ENCODE results near the gene CDA.

The CDA gene

GRCh38 chr1:20594746-20595145 is 5.8 kb downstream of the CDA start:
- no peak for TF ChIP-seq CTCF (IDR thresholded peaks at IDR 0.05; ENCODE audit: control extremely low read depth, extremely low read depth, low read depth, missing control alignments)
- CTCF ChIA-PET = interaction anchor here (0.8 to 1.1 kb wide), 2 partner anchors 16 to 19 kb away, joined by 3 to 4 read pairs; no protein-coding TSS in a partner anchor
- POLR2A ChIA-PET = no interaction called here
- no peak for DNase-seq (ENCODE audit: extremely low spot score)

- POLR2A ChIA-PET = interaction anchor here (0.6 kb wide), 1 partner anchor 24 kb away, joined by 5 read pairs; no protein-coding TSS in a partner anchor
- no peak for DNase-seq (ENCODE audit: extremely low spot score)
- TF ChIP-seq CTCF (IDR thresholded peaks at IDR 0.05; ENCODE audit: control extremely low read depth, extremely low read depth, low read depth, missing control alignments) = no peak
- CTCF ChIA-PET = interaction anchor here (0.9 to 1.8 kb wide), 3 partner anchors 11 to 37 kb away, joined by 3 to 6 read pairs (median 3); partner anchors contain the start of gene PINK1
These were observed 7.2 kb downstream of the CDA start for GRCh38 chr1:20596106-20596505.

- DNase-seq (ENCODE audit: extremely low spot score) = no peak
- no peak for TF ChIP-seq CTCF (IDR thresholded peaks at IDR 0.05; ENCODE audit: control extremely low read depth, extremely low read depth, low read depth, missing control alignments)
- CTCF ChIA-PET = interaction anchor here (1.8 kb wide), 1 partner anchor 36 kb away, joined by 6 read pairs; the partner anchor contains the start of gene PINK1
- POLR2A ChIA-PET = no interaction called here
These were observed 8.8 kb downstream of the CDA start for GRCh38 chr1:20597650-20598049.

- CTCF ChIA-PET = interaction anchor here (0.6 kb wide), 1 partner anchor 13 kb away, joined by 3 read pairs; no protein-coding TSS in a partner anchor
- no peak for TF ChIP-seq CTCF (IDR thresholded peaks at IDR 0.05; ENCODE audit: control extremely low read depth, extremely low read depth, low read depth, missing control alignments)
- POLR2A ChIA-PET = no interaction called here
- DNase-seq (ENCODE audit: extremely low spot score) = no peak
These were observed 11.3 kb downstream of the CDA start for GRCh38 chr1:20600156-20600555.

GRCh38 chr1:20601129-20601825 is 12.4 kb downstream of the CDA start:
- ChIA-PET CTCF (no interaction called here), POLR2A (no interaction called here)
- TF ChIP-seq CTCF (IDR thresholded peaks at IDR 0.05; ENCODE audit: control extremely low read depth, extremely low read depth, low read depth, missing control alignments) = no peak
- no peak for DNase-seq (ENCODE audit: extremely low spot score)

GRCh38 chr1:20602851-20603450 is 14.1 kb downstream of the CDA start:
- no peak for DNase-seq (ENCODE audit: extremely low spot score)
- ChIA-PET POLR2A (no interaction called here), CTCF (no interaction called here)
- no peak for TF ChIP-seq CTCF (IDR thresholded peaks at IDR 0.05; ENCODE audit: control extremely low read depth, extremely low read depth, low read depth, missing control alignments)

All from GM10248 (cell line).